ENCODE measurements around the gene ABI3BP. TPM values are rescaled to one million over a fixed set of nuclear protein-coding genes. Genes with fewer than 3 reads are reported as not detected.

Gene ABI3BP
- total RNA-seq, 2 donors from 2014 or later: 16.4 to 34.6 TPM

GRCh38 chr3:100765437-100765975 lies 227.7 kb downstream of the ABI3BP start:
- intact Hi-C loops (cut with DNase I): no loop called here
- no peaks in the 10 kb centered on the region for H3K4me1 ChIP-seq
- no peak overlapping the region for H3K4me3 ChIP-seq
- H3K36me3 ChIP-seq: no peaks in the 10 kb centered on the region
- no peaks in the 10 kb centered on the region for H3K27me3 ChIP-seq
- no peak overlapping the region for H3K27ac ChIP-seq
- DNase-seq: no peak
- H3K9me3 ChIP-seq: no peaks in the 10 kb centered on the region
- TF ChIP-seq, protein P1, sequence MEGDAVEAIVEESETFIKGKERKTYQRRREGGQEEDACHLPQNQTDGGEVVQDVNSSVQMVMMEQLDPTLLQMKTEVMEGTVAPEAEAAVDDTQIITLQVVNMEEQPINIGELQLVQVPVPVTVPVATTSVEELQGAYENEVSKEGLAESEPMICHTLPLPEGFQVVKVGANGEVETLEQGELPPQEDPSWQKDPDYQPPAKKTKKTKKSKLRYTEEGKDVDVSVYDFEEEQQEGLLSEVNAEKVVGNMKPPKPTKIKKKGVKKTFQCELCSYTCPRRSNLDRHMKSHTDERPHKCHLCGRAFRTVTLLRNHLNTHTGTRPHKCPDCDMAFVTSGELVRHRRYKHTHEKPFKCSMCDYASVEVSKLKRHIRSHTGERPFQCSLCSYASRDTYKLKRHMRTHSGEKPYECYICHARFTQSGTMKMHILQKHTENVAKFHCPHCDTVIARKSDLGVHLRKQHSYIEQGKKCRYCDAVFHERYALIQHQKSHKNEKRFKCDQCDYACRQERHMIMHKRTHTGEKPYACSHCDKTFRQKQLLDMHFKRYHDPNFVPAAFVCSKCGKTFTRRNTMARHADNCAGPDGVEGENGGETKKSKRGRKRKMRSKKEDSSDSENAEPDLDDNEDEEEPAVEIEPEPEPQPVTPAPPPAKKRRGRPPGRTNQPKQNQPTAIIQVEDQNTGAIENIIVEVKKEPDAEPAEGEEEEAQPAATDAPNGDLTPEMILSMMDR (IDR thresholded peaks at IDR 0.05): no peak
- no peak overlapping the region for H3K9ac ChIP-seq (ENCODE audit: low read depth in 2 of 2, low read length in 2 of 2)

DNA sequence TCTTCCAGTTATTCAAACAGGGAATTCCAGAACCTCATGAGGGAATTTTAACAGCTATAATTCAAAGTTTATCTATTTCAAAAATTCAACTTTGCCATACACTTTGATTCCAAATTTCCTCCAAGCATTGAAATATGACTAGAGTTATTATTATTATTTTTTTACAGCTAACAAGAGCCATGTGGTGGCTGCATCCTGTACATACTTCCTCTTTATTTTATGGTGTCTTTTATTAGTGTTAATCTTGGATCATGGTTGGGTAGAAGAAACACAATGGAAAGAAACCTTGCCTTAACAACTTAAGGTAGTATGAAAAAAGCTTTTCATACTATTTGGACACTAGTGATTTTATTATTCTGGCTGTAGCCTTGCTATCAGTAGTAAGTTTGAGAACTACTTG lies 231.3 kb downstream of the ABI3BP start:
- H3K27ac ChIP-seq: no peak overlapping the region
- H3K9ac ChIP-seq (ENCODE audit: low read depth in 2 of 2, low read length in 2 of 2): no peak overlapping the region
- H3K36me3 ChIP-seq: no peaks in the 10 kb centered on the region
- no peak for DNase-seq
- H3K4me1 ChIP-seq: no peaks in the 10 kb centered on the region
- no peaks in the 10 kb centered on the region for H3K27me3 ChIP-seq
- H3K9me3 ChIP-seq: no peaks in the 10 kb centered on the region
- intact Hi-C loops (cut with DNase I): no loop called here
- TF ChIP-seq, protein P1 (IDR thresholded peaks at IDR 0.05): no peak
- no peak overlapping the region for H3K4me3 ChIP-seq

- no peaks in the 10 kb centered on the region for H3K27me3 ChIP-seq
- H3K36me3 ChIP-seq: no peaks in the 10 kb centered on the region
- no peak overlapping the region for H3K9ac ChIP-seq (ENCODE audit: low read depth in 2 of 2, low read length in 2 of 2)
- no peak overlapping the region for H3K4me3 ChIP-seq
- DNase-seq: no peak
- no peaks in the 10 kb centered on the region for H3K9me3 ChIP-seq
- H3K4me1 ChIP-seq: no peaks in the 10 kb centered on the region
- intact Hi-C loops (cut with DNase I): no loop called here
- TF ChIP-seq, protein P1 (IDR thresholded peaks at IDR 0.05): no peak
- no peak overlapping the region for H3K27ac ChIP-seq
Observed at GRCh38 chr3:100761211-100761942, 231.8 kb downstream of the ABI3BP start.

DNA sequence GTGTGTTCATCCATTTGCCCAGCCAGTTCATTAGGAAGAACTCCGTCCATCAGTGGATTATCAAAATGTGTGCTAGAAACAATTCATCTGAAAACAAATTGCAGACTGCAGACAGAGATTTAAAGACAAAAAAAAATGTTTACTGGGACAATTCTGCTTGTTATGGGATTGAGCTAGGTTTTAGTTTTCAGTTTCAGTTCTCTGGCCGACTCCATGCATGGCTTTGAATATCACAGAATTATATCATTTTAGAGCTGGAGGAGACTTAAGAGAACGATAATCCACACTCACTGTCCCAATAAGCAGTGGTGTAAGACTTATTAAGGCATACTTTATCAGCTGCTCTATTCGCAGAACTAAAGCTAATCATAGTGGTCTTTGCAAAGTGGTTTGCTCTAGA lies 232.8 kb downstream of the ABI3BP start:
- no peaks in the 10 kb centered on the region for H3K9me3 ChIP-seq
- H3K4me1 ChIP-seq: no peaks in the 10 kb centered on the region
- no peak overlapping the region for H3K9ac ChIP-seq (ENCODE audit: low read depth in 2 of 2, low read length in 2 of 2)
- no peak for DNase-seq
- intact Hi-C loops (cut with DNase I): no loop called here
- TF ChIP-seq, protein P1 (IDR thresholded peaks at IDR 0.05): no peak
- H3K27ac ChIP-seq: no peak overlapping the region
- H3K36me3 ChIP-seq: no peaks in the 10 kb centered on the region
- H3K4me3 ChIP-seq: no peak overlapping the region
- no peaks in the 10 kb centered on the region for H3K27me3 ChIP-seq

GRCh38 chr3:100759950-100760349 lies 233.3 kb downstream of the ABI3BP start:
- intact Hi-C loops (cut with DNase I): no loop called here
- no peaks in the 10 kb centered on the region for H3K9me3 ChIP-seq
- TF ChIP-seq, protein P1 (IDR thresholded peaks at IDR 0.05): no peak
- H3K36me3 ChIP-seq: no peaks in the 10 kb centered on the region
- DNase-seq: no peak
- no peaks in the 10 kb centered on the region for H3K27me3 ChIP-seq
- H3K27ac ChIP-seq: no peak overlapping the region
- H3K9ac ChIP-seq (ENCODE audit: low read depth in 2 of 2, low read length in 2 of 2): no peak overlapping the region
- no peaks in the 10 kb centered on the region for H3K4me1 ChIP-seq
- H3K4me3 ChIP-seq: no peak overlapping the region

Measured in colonic mucosa (tissue), 4 donors.